Dermis blood vessel endothelial cell (primary cell): ENCODE results near the gene FOXO1. TPM values are rescaled to one million over a fixed set of nuclear protein-coding genes. Genes with fewer than 3 reads are reported as not detected.

Experiments
- total RNA-seq: library from RNA; depleted of rRNA; stranded (reverse); fragments of >200 nt; gene quantifications from 2 replicates; pipeline ENCODE4 v1.2.3, GENCODE V29; 2014

FOXO1 gene
- total RNA-seq, 1 donor from 2014 or later: 35.4 TPM

Other genes starting within 250 kb of the FOXO1 start
- 17.0 and 17.2 TPM in 2 replicates for gene MRPS31, start 104.5 kb upstream of the FOXO1 start, total RNA-seq
- gene SLC25A15, start 123.0 kb upstream of the FOXO1 start, total RNA-seq: 16.8 and 28.0 TPM in 2 replicates